AG04449 (cell line): ENCODE data around the gene TNRC6B.

Source experiments
- CTCF ChIA-PET: fragments of 350-600 bp; formaldehyde crosslinking; extraction: SDS; loops from one replicate; lab custom pipeline; 2021; ENCODE audit warnings: antibody characterized with exemption; lab: Yijun Ruan, JAX
- POLR2A ChIA-PET: fragments of 400-600, 350-600 bp; formaldehyde crosslinking; extraction: SDS; loops from one replicate; lab custom pipeline; 2020; ENCODE audit warnings: antibody characterized with exemption, inconsistent platforms; lab: Yijun Ruan, JAX
- DNase-seq: peaks from one replicate; pipeline ENCODE4 v3.0.0-alpha.2; 2010; ENCODE audit warnings: low read depth, low spot score
- H3K4me3 ChIP-seq: 2 replicates; pipeline ENCODE4 v1.5.1; 2011; ENCODE audit warnings: low read depth, mild to moderate bottlenecking, control low read depth, low read length
- TF ChIP-seq, protein P1 (sequence below): IDR thresholded peaks from one replicate; pipeline ENCODE4 v1.5.1; 2011; ENCODE audit warnings: mild to moderate bottlenecking, moderate library complexity, low read length, control low read depth, inconsistent platforms; ENCODE audit not compliant: insufficient read depth; ENCODE audit errors: missing control alignments

The TNRC6B gene

GRCh38 chr22:40329466-40329865 is 151.7 kb downstream of the TNRC6B start:
- DNase-seq = no peak
- ChIA-PET POLR2A (no interaction called here), CTCF (interaction anchor here (1.1 to 1.6 kb wide), 2 partner anchors 13 to 19 kb away, joined by 3 read pairs; no protein-coding TSS in a partner anchor)
- TF ChIP-seq, protein P1, sequence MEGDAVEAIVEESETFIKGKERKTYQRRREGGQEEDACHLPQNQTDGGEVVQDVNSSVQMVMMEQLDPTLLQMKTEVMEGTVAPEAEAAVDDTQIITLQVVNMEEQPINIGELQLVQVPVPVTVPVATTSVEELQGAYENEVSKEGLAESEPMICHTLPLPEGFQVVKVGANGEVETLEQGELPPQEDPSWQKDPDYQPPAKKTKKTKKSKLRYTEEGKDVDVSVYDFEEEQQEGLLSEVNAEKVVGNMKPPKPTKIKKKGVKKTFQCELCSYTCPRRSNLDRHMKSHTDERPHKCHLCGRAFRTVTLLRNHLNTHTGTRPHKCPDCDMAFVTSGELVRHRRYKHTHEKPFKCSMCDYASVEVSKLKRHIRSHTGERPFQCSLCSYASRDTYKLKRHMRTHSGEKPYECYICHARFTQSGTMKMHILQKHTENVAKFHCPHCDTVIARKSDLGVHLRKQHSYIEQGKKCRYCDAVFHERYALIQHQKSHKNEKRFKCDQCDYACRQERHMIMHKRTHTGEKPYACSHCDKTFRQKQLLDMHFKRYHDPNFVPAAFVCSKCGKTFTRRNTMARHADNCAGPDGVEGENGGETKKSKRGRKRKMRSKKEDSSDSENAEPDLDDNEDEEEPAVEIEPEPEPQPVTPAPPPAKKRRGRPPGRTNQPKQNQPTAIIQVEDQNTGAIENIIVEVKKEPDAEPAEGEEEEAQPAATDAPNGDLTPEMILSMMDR = no peak
- H3K4me3 ChIP-seq = no peak overlapping the region

GRCh38 chr22:40330086-40330485 is 152.4 kb downstream of the TNRC6B start:
- no peak overlapping the region for H3K4me3 ChIP-seq
- POLR2A ChIA-PET = no interaction called here
- CTCF ChIA-PET = interaction anchor here (1.1 to 1.6 kb wide), 2 partner anchors 13 to 18 kb away, joined by 3 read pairs; no protein-coding TSS in a partner anchor
- no peak for DNase-seq
- TF ChIP-seq, protein P1 = no peak

DNA sequence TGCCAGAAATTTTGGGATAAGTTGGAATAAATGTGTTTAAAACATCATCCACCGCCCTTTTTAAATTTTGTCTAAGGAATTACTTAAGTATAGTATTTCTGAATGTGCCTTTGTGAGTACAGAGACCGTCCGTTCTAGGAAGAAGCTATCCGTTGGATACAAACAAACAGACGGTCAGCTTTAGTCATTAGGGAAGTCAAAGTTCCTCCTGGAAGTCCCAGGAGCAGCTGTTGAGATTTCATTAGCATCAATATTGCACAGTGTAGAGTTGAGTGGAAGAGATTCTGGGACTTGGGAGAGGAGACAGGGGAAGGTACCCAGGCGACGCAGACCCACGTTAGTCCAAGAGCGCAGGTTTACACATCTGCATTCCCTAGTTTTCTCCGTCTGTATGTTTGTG is 152.9 kb downstream of the TNRC6B start:
- ChIA-PET POLR2A (no interaction called here), CTCF (interaction anchor here (1.6 kb wide), 1 partner anchor 14 kb away, joined by 3 read pairs; no protein-coding TSS in a partner anchor)
- DNase-seq = no peak
- no peak overlapping the region for H3K4me3 ChIP-seq
- TF ChIP-seq, protein P1 = no peak

GRCh38 chr22:40331706-40332105 is 154.0 kb downstream of the TNRC6B start:
- no peak overlapping the region for H3K4me3 ChIP-seq
- TF ChIP-seq, protein P1 = no peak
- ChIA-PET POLR2A (no interaction called here), CTCF (interaction anchor here (0.9 kb wide), 1 partner anchor 16 kb away, joined by 5 read pairs; no protein-coding TSS in a partner anchor)
- DNase-seq = no peak

- H3K4me3 ChIP-seq = no peak overlapping the region
- TF ChIP-seq, protein P1 = no peak
- CTCF ChIA-PET = no interaction called here
- no peak for DNase-seq
- POLR2A ChIA-PET = no interaction called here
Measured at GRCh38 chr22:40332319-40332781, 154.6 kb downstream of the TNRC6B start.

GRCh38 chr22:40334060-40334459 is 156.3 kb downstream of the TNRC6B start:
- DNase-seq = no peak
- POLR2A ChIA-PET = no interaction called here
- CTCF ChIA-PET = no interaction called here
- no peak overlapping the region for H3K4me3 ChIP-seq
- TF ChIP-seq, protein P1 = no peak
